ENCODE results near the gene HOXD10. TPM values are rescaled to one million over a fixed set of nuclear protein-coding genes. Genes with fewer than 3 reads are reported as not detected.

The HOXD10 gene
- polyA plus RNA-seq, 4 donors, result 0.09 TPM; not detected in 3

- FAIRE-seq (no peak), DNase-seq (peak; percentile 32 to 47)
- Histone ChIP-seq H3K4me3 (ENCODE audit: low read depth in 1 of 3, low read length in 3 of 3) (peak within 1 kb of the TSS; percentile 20 to 35 (median 27)), H3K9me3 (ENCODE audit: control insufficient read depth in 2 of 2, insufficient read depth in 1 of 2, low read depth in 1 of 2, low read length in 1 of 2) (peaks cover 0 to 6% of the 10 kb centered on the region in 2 donors), H3K27ac (ENCODE audit: low read depth in 1 of 3, low read length in 2 of 3) (peak within 1 kb of the TSS in 1 of 3 donors; percentile 63), H3K36me3 (ENCODE audit: control insufficient read depth in 3 of 3, insufficient read depth in 2 of 3, low read depth in 1 of 3, low read length in 3 of 3) (no peaks in the 10 kb centered on the region), H3K27me3 (ENCODE audit: control insufficient read depth in 3 of 3, insufficient read depth in 3 of 3, low read length in 3 of 3) (peaks cover 9 to 91% (median 58%) of the 10 kb centered on the region in 3 donors), H3K4me1 (ENCODE audit: control insufficient read depth in 3 of 3, insufficient read depth in 2 of 3, low read depth in 1 of 3, low read length in 2 of 3) (no peaks in the 10 kb centered on the region)
- WGBS, 3 donors, result 3 to 8% (median 4%) methylated on average over 75 to 85 of the region's 85 CpGs
These were observed 9.7 kb upstream of the HOXD10 start, which contains the start of gene HOXD11 for GRCh38 chr2:176106581-176107539. Gene HOXD11 (plus strand): TSS chr2:176107280. CDS start chr2:176107356, 76 bp downstream.

- no peaks in the 10 kb centered on the region for H3K36me3 ChIP-seq (ENCODE audit: control insufficient read depth in 3 of 3, insufficient read depth in 2 of 3, low read depth in 1 of 3, low read length in 3 of 3)
- 4 to 8% (median 7%) methylated on average over 23 to 59 of the region's 59 CpGs for WGBS, 3 donors
- H3K27me3 ChIP-seq (ENCODE audit: control insufficient read depth in 3 of 3, insufficient read depth in 3 of 3, low read length in 3 of 3), result peaks cover 16 to 91% (median 60%) of the 10 kb centered on the region in 3 donors
- H3K4me3 ChIP-seq (ENCODE audit: low read depth in 1 of 3, low read length in 3 of 3), result peak overlapping the region in 2 of 3 donors; percentile 20 to 27
- peaks cover 0 to 4% of the 10 kb centered on the region in 2 donors for H3K9me3 ChIP-seq (ENCODE audit: control insufficient read depth in 2 of 2, insufficient read depth in 1 of 2, low read depth in 1 of 2, low read length in 1 of 2)
- DNase-seq (no peak), FAIRE-seq (no peak)
- no peak overlapping the region for H3K27ac ChIP-seq (ENCODE audit: low read depth in 1 of 3, low read length in 2 of 3)
- no peaks in the 10 kb centered on the region for H3K4me1 ChIP-seq (ENCODE audit: control insufficient read depth in 3 of 3, insufficient read depth in 2 of 3, low read depth in 1 of 3, low read length in 2 of 3)
These were observed 8.8 kb upstream of the HOXD10 start for GRCh38 chr2:176107731-176108181.

- H3K27ac ChIP-seq (ENCODE audit: low read depth in 1 of 3, low read length in 2 of 3), result no peak overlapping the region
- FAIRE-seq (no peak), DNase-seq (no peak)
- H3K4me3 ChIP-seq (ENCODE audit: low read depth in 1 of 3, low read length in 3 of 3), result peak overlapping the region in 1 of 3 donors; percentile 21
- no peaks in the 10 kb centered on the region for H3K4me1 ChIP-seq (ENCODE audit: control insufficient read depth in 3 of 3, insufficient read depth in 2 of 3, low read depth in 1 of 3, low read length in 2 of 3)
- peaks cover 17 to 91% (median 59%) of the 10 kb centered on the region in 3 donors for H3K27me3 ChIP-seq (ENCODE audit: control insufficient read depth in 3 of 3, insufficient read depth in 3 of 3, low read length in 3 of 3)
- H3K36me3 ChIP-seq (ENCODE audit: control insufficient read depth in 3 of 3, insufficient read depth in 2 of 3, low read depth in 1 of 3, low read length in 3 of 3), result no peaks in the 10 kb centered on the region
- 8 to 15% (median 14%) methylated on average over 26 of the region's 26 CpGs for WGBS, 3 donors
- H3K9me3 ChIP-seq (ENCODE audit: control insufficient read depth in 2 of 2, insufficient read depth in 1 of 2, low read depth in 1 of 2, low read length in 1 of 2), result peaks cover 0 to 4% of the 10 kb centered on the region in 2 donors
These were observed 7.2 kb upstream of the HOXD10 start for GRCh38 chr2:176109192-176109901.

GRCh38 chr2:176109946-176110345 is 6.6 kb upstream of the HOXD10 start:
- no peak overlapping the region for H3K4me3 ChIP-seq (ENCODE audit: low read depth in 1 of 3, low read length in 3 of 3)
- no peak overlapping the region for H3K27ac ChIP-seq (ENCODE audit: low read depth in 1 of 3, low read length in 2 of 3)
- peaks cover 20 to 91% (median 57%) of the 10 kb centered on the region in 3 donors for H3K27me3 ChIP-seq (ENCODE audit: control insufficient read depth in 3 of 3, insufficient read depth in 3 of 3, low read length in 3 of 3)
- DNase-seq (no peak), FAIRE-seq (no peak)
- H3K36me3 ChIP-seq (ENCODE audit: control insufficient read depth in 3 of 3, insufficient read depth in 2 of 3, low read depth in 1 of 3, low read length in 3 of 3), result no peaks in the 10 kb centered on the region
- H3K9me3 ChIP-seq (ENCODE audit: control insufficient read depth in 2 of 2, insufficient read depth in 1 of 2, low read depth in 1 of 2, low read length in 1 of 2), result peaks cover 0 to 1% of the 10 kb centered on the region in 2 donors
- H3K4me1 ChIP-seq (ENCODE audit: control insufficient read depth in 3 of 3, insufficient read depth in 2 of 3, low read depth in 1 of 3, low read length in 2 of 3), result no peaks in the 10 kb centered on the region
- 14 to 17% (median 17%) methylated on average over 4 of the region's 4 CpGs for WGBS, 3 donors

GRCh38 chr2:176110415-176111308 is 5.9 kb upstream of the HOXD10 start:
- Histone ChIP-seq H3K4me3 (ENCODE audit: low read depth in 1 of 3, low read length in 3 of 3) (no peak overlapping the region), H3K27me3 (ENCODE audit: control insufficient read depth in 3 of 3, insufficient read depth in 3 of 3, low read length in 3 of 3) (peaks cover 20 to 90% (median 51%) of the 10 kb centered on the region in 3 donors), H3K36me3 (ENCODE audit: control insufficient read depth in 3 of 3, insufficient read depth in 2 of 3, low read depth in 1 of 3, low read length in 3 of 3) (no peaks in the 10 kb centered on the region), H3K4me1 (ENCODE audit: control insufficient read depth in 3 of 3, insufficient read depth in 2 of 3, low read depth in 1 of 3, low read length in 2 of 3) (no peaks in the 10 kb centered on the region), H3K27ac (ENCODE audit: low read depth in 1 of 3, low read length in 2 of 3) (no peak overlapping the region), H3K9me3 (ENCODE audit: control insufficient read depth in 2 of 2, insufficient read depth in 1 of 2, low read depth in 1 of 2, low read length in 1 of 2) (no peaks in the 10 kb centered on the region)
- FAIRE-seq (no peak), DNase-seq (no peak)
- 19 to 24% (median 23%) methylated on average over 7 of the region's 7 CpGs for WGBS, 3 donors

GRCh38 chr2:176111309-176111663 is 5.3 kb upstream of the HOXD10 start:
- Histone ChIP-seq H3K4me1 (ENCODE audit: control insufficient read depth in 3 of 3, insufficient read depth in 2 of 3, low read depth in 1 of 3, low read length in 2 of 3) (no peaks in the 10 kb centered on the region), H3K27ac (ENCODE audit: low read depth in 1 of 3, low read length in 2 of 3) (no peak overlapping the region), H3K36me3 (ENCODE audit: control insufficient read depth in 3 of 3, insufficient read depth in 2 of 3, low read depth in 1 of 3, low read length in 3 of 3) (no peaks in the 10 kb centered on the region), H3K9me3 (ENCODE audit: control insufficient read depth in 2 of 2, insufficient read depth in 1 of 2, low read depth in 1 of 2, low read length in 1 of 2) (no peaks in the 10 kb centered on the region), H3K4me3 (ENCODE audit: low read depth in 1 of 3, low read length in 3 of 3) (no peak overlapping the region), H3K27me3 (ENCODE audit: control insufficient read depth in 3 of 3, insufficient read depth in 3 of 3, low read length in 3 of 3) (peaks cover 27 to 90% (median 53%) of the 10 kb centered on the region in 3 donors)
- WGBS, 3 donors, result 2 to 4% (median 3%) methylated on average over 16 of the region's 16 CpGs
- DNase-seq (peak; percentile 28 to 67), FAIRE-seq (no peak)

- WGBS, 3 donors, result 4 to 8% (median 5%) methylated on average over 28 to 29 of the region's 29 CpGs
- Histone ChIP-seq H3K27ac (ENCODE audit: low read depth in 1 of 3, low read length in 2 of 3) (no peak overlapping the region), H3K9me3 (ENCODE audit: control insufficient read depth in 2 of 2, insufficient read depth in 1 of 2, low read depth in 1 of 2, low read length in 1 of 2) (no peaks in the 10 kb centered on the region), H3K27me3 (ENCODE audit: control insufficient read depth in 3 of 3, insufficient read depth in 3 of 3, low read length in 3 of 3) (peaks cover 32 to 91% (median 57%) of the 10 kb centered on the region in 3 donors), H3K4me1 (ENCODE audit: control insufficient read depth in 3 of 3, insufficient read depth in 2 of 3, low read depth in 1 of 3, low read length in 2 of 3) (no peaks in the 10 kb centered on the region), H3K4me3 (ENCODE audit: low read depth in 1 of 3, low read length in 3 of 3) (no peak overlapping the region), H3K36me3 (ENCODE audit: control insufficient read depth in 3 of 3, insufficient read depth in 2 of 3, low read depth in 1 of 3, low read length in 3 of 3) (no peaks in the 10 kb centered on the region)
- DNase-seq (no peak), FAIRE-seq (no peak)
These were observed 4.7 kb upstream of the HOXD10 start for GRCh38 chr2:176111846-176112374.
